ENCODE results near the gene CACNA2D3. TPM values are rescaled to one million over a fixed set of nuclear protein-coding genes. Genes with fewer than 3 reads are reported as not detected.
A peak's percentile ranks its signal among the peaks of the same experiment; 100 is the strongest.

CACNA2D3 gene
- total RNA-seq, 1 donor from 2014 or later: 21.2 TPM

DNA sequence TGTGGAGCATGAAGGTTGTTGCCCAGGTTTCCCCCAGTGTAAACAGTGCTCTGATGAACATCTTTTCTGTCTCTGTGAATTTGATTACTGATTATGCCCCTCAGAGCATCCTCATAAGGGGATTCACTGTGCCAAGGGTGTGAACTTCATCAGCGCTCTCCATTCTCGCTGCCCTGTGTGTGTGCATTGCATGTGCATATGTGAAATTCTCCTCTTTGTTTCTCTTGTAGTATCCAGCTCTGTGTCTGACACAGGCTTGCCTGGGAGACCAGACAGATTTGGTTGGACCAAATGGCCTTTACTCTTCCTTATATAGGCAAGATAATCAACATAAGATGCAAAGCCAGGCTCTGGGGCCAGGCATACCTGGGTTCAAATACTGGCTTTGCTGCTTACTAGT is 21.9 kb downstream of the CACNA2D3 start:
- no peak overlapping the region for H3K27ac ChIP-seq (replicated peaks)
- DNase-seq: no peak
- H3K27me3 ChIP-seq (ENCODE audit: low read depth): no peaks in the 10 kb centered on the region
- intact Hi-C loops (cut with micrococcal nuclease): loop anchor here (10.0 kb wide), 1 partner anchor 231 kb away; no protein-coding TSS in a partner anchor
- TF ChIP-seq, protein P1, sequence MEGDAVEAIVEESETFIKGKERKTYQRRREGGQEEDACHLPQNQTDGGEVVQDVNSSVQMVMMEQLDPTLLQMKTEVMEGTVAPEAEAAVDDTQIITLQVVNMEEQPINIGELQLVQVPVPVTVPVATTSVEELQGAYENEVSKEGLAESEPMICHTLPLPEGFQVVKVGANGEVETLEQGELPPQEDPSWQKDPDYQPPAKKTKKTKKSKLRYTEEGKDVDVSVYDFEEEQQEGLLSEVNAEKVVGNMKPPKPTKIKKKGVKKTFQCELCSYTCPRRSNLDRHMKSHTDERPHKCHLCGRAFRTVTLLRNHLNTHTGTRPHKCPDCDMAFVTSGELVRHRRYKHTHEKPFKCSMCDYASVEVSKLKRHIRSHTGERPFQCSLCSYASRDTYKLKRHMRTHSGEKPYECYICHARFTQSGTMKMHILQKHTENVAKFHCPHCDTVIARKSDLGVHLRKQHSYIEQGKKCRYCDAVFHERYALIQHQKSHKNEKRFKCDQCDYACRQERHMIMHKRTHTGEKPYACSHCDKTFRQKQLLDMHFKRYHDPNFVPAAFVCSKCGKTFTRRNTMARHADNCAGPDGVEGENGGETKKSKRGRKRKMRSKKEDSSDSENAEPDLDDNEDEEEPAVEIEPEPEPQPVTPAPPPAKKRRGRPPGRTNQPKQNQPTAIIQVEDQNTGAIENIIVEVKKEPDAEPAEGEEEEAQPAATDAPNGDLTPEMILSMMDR (IDR thresholded peaks at IDR 0.05; ENCODE audit: borderline replicate concordance): no peak
- H3K36me3 ChIP-seq: no peaks in the 10 kb centered on the region
- no peaks in the 10 kb centered on the region for H3K9me3 ChIP-seq (replicated peaks)
- H3K4me3 ChIP-seq: no peak overlapping the region
- peaks cover 20% of the 10 kb centered on the region for H3K4me1 ChIP-seq

DNA sequence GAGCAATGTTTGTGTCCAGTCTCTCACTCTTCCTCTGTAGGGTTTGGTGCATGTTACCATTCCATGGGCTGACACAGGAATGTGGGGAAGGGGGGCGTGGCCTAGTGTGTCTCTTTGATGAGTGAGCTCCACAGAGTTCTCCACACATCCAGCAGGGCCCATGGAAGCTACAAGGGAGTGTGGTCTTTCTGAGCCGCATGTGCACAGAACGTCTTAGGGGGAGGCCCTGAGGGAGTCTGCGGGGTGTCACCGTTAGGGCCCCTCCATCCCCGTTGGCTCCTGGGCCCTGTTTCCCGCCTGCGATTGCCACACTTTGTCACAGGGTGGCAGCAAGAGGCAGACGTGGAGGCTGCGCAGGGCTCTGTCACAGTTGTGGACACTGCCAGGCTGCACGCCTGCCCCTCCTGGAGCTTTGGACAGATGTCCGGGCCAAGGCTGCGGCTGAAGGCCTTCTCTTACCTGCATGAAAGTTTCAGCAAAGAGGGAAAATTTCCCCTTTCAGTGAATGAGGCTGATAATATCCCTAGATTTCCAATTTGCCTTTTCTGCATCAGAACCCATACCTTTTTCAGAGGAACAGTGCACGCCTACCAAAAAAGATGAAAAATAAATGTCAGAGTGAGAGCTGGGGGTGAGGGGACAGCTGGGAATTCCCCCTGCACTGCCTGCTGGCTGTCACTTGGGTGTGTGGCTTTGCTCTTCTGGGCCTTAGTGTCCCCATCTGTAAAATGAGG is 24.3 kb downstream of the CACNA2D3 start:
- Histone ChIP-seq H3K27me3 (ENCODE audit: low read depth) (no peaks in the 10 kb centered on the region), H3K36me3 (no peaks in the 10 kb centered on the region), H3K27ac (replicated peaks) (no peak overlapping the region), H3K9me3 (replicated peaks) (no peaks in the 10 kb centered on the region), H3K4me1 (peaks cover 18% of the 10 kb centered on the region), H3K4me3 (no peak overlapping the region)
- TF ChIP-seq, protein P1 (IDR thresholded peaks at IDR 0.05; ENCODE audit: borderline replicate concordance): peak; percentile 82
- intact Hi-C loops (cut with micrococcal nuclease): loop anchor here (10.0 kb wide), 1 partner anchor 228 kb away; no protein-coding TSS in a partner anchor
- DNase-seq: peak; percentile 52

DNA sequence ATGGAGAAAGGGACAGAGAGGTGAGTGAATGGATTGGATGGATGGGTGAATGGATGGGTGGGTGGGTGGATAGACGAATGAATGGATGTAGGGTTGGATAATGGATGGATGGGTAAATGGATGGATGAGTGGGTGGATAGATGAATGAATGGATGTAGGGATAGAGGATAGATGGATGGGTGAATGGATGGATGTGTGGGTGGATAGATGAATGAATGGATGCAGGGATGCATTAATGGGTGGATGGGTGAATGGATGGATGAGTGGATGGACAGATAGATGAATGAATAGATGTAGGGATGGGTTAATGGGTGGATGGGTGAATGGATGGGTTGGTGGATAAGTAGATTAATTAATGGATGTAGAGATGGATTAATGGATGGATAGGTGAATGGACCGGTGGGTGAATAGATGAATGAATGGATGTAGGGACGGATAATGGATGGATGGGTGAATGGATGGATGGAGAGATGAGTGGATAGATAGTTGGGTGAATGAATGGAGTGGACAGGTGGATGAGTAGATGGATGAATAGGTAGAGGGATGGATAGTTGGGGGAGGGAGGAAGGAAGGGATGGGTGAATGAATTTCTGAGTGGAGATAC is 28.6 kb downstream of the CACNA2D3 start:
- intact Hi-C loops (cut with micrococcal nuclease): no loop called here
- Histone ChIP-seq H3K4me1 (peaks cover 21% of the 10 kb centered on the region), H3K9me3 (replicated peaks) (no peaks in the 10 kb centered on the region), H3K4me3 (no peak overlapping the region), H3K27ac (replicated peaks) (no peak overlapping the region), H3K27me3 (ENCODE audit: low read depth) (no peaks in the 10 kb centered on the region), H3K36me3 (no peaks in the 10 kb centered on the region)
- DNase-seq: no peak
- TF ChIP-seq, protein P1 (IDR thresholded peaks at IDR 0.05; ENCODE audit: borderline replicate concordance): no peak

DNA sequence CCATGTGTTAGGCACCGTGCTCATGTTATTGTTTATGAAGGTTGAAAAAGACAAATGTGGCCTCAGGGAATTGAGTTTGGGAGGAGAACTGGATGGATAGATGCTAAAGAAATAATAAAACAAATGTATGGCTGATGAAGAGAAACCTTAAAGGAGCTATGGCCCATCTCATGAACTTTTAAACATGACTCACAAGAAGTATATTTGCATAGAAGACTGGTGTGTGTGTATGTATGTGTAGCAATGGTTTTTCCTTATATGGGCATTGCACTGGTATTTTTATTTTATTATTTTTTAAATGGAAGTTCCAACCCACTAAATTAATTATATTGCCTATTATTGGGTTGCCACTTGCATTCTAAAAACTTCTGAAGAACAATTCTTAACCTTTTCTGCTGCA is 31.1 kb downstream of the CACNA2D3 start:
- Histone ChIP-seq H3K27me3 (ENCODE audit: low read depth) (no peaks in the 10 kb centered on the region), H3K4me3 (no peak overlapping the region), H3K9me3 (replicated peaks) (no peaks in the 10 kb centered on the region), H3K36me3 (no peaks in the 10 kb centered on the region), H3K27ac (replicated peaks) (no peak overlapping the region), H3K4me1 (peaks cover 13% of the 10 kb centered on the region)
- TF ChIP-seq, protein P1 (IDR thresholded peaks at IDR 0.05; ENCODE audit: borderline replicate concordance): no peak
- intact Hi-C loops (cut with micrococcal nuclease): no loop called here
- no peak for DNase-seq

DNA sequence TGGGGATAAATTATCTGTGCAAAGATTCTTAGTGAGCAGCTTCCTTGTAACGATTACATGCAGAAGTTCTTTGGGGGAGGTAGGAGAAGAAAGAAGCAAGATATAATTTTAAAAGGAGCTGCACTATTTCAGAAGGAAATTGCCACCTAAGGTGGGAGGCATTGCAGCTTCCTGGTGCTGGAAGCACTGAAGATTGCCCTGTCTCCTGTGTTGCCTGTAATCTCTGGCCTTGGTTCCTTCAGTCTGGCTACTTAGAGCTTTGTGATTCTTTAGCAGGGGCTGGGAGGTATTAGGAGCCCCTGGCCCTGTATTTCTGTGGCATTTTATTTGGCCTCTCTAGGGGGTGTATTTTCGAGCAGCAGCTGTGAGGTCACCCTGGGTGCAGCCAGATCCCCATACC is 35.5 kb downstream of the CACNA2D3 start:
- Histone ChIP-seq H3K36me3 (no peaks in the 10 kb centered on the region), H3K27me3 (ENCODE audit: low read depth) (no peaks in the 10 kb centered on the region), H3K27ac (replicated peaks) (no peak overlapping the region), H3K4me1 (peaks cover 16% of the 10 kb centered on the region), H3K4me3 (no peak overlapping the region), H3K9me3 (replicated peaks) (no peaks in the 10 kb centered on the region)
- DNase-seq: no peak
- TF ChIP-seq, protein P1 (IDR thresholded peaks at IDR 0.05; ENCODE audit: borderline replicate concordance): no peak
- intact Hi-C loops (cut with micrococcal nuclease): no loop called here
